Neuronal stem cell (in vitro differentiated cells): Measurements from ENCODE around the gene CFHR2.
"Not testable (repeated sequence)": the region's sequence is repeated elsewhere in the genome, so short reads cannot be mapped to it uniquely, and the experiment has no call there.

Experiments used
- DNase-seq: peaks from one replicate; pipeline ENCODE4 v3.0.0-alpha.2; 2013; ENCODE audit warnings: low spot score
- H2AFZ ChIP-seq: one replicate; pipeline ENCODE4 v1.6.1; 2013; ENCODE audit warnings: mild to moderate bottlenecking, low read length, inconsistent platforms
- H2AK5ac ChIP-seq: 2 replicates; pipeline ENCODE4 v1.6.1; 2013; ENCODE audit warnings: low read depth, mild to moderate bottlenecking, inconsistent platforms, low read length, moderate library complexity, mixed read lengths
- H2BK120ac ChIP-seq: 2 replicates; pipeline ENCODE4 v1.6.1; 2013; ENCODE audit warnings: low read depth, mild to moderate bottlenecking, inconsistent platforms, low read length, moderate library complexity, mixed read lengths
- H2BK12ac ChIP-seq: one replicate; pipeline ENCODE4 v1.6.1; 2013; ENCODE audit warnings: low read length, inconsistent platforms
- H2BK15ac ChIP-seq: 2 replicates; pipeline ENCODE4 v1.6.1; 2013; ENCODE audit warnings: mild to moderate bottlenecking, low read length, inconsistent platforms, mixed read lengths
- H2BK5ac ChIP-seq: one replicate; pipeline ENCODE4 v1.6.1; 2013; ENCODE audit warnings: inconsistent platforms, mild to moderate bottlenecking, low read length, moderate library complexity
- H3K14ac ChIP-seq: one replicate; pipeline ENCODE4 v1.6.1; 2013; ENCODE audit warnings: low read length, inconsistent platforms
- H3K18ac ChIP-seq: 2 replicates; pipeline ENCODE4 v1.6.1; 2013; ENCODE audit warnings: low read length, inconsistent platforms
- H3K23ac ChIP-seq: 2 replicates; pipeline ENCODE4 v1.6.1; 2013; ENCODE audit warnings: low read depth, mild to moderate bottlenecking, mixed read lengths, low read length, inconsistent platforms; ENCODE audit not compliant: poor library complexity
- H3K27ac ChIP-seq: replicated peaks from 3 replicates; pipeline ENCODE4 v1.5.1; 2013; ENCODE audit warnings: low read length, inconsistent platforms
- H3K27me3 ChIP-seq, 3 experiments: 2 replicates each; pipeline ENCODE4 v1.6.1; 2013; ENCODE audit warnings: low read length in 3 of 3, mild to moderate bottlenecking in 2 of 3, inconsistent platforms in 1 of 3, low read depth in 1 of 3, mixed read lengths in 1 of 3, moderate library complexity in 1 of 3; ENCODE audit not compliant: control insufficient read depth in 3 of 3, insufficient read depth in 3 of 3
- H3K36me3 ChIP-seq, 2 donors: replicated peaks in 1 of 2; 2 replicates each; pipeline ENCODE4 v1.6.1; 2013; ENCODE audit warnings: low read length in 2 of 2; ENCODE audit not compliant: control insufficient read depth in 2 of 2, insufficient read depth in 2 of 2
- H3K4ac ChIP-seq: 2 replicates; pipeline ENCODE4 v1.6.1; 2013; ENCODE audit warnings: inconsistent platforms, mild to moderate bottlenecking, low read length, moderate library complexity
- H3K4me1 ChIP-seq, 2 donors: 1 replicate in 1 of 2; 2 replicates in 1 of 2; pipeline ENCODE4 v1.6.1; 2013; ENCODE audit warnings: low read length in 2 of 2, low read depth in 1 of 2; ENCODE audit not compliant: control insufficient read depth in 2 of 2, insufficient read depth in 1 of 2
- H3K4me2 ChIP-seq: one replicate; pipeline ENCODE4 v1.6.1; 2013; ENCODE audit warnings: mild to moderate bottlenecking, low read length, inconsistent platforms; ENCODE audit not compliant: insufficient read depth, poor library complexity, severe bottlenecking
- H3K4me3 ChIP-seq, 2 donors: 2 replicates each; pipeline ENCODE4 v1.5.1; 2013; ENCODE audit warnings: low read length in 2 of 2, mild to moderate bottlenecking in 2 of 2, inconsistent platforms in 1 of 2, moderate library complexity in 1 of 2
- H3K79me1 ChIP-seq: one replicate; pipeline ENCODE4 v1.6.1; 2013; ENCODE audit warnings: low read depth, mild to moderate bottlenecking, inconsistent platforms, low read length, moderate library complexity
- H3K9ac ChIP-seq: one replicate; pipeline ENCODE4 v1.6.1; 2013; ENCODE audit warnings: mild to moderate bottlenecking, low read depth, low read length, inconsistent platforms; ENCODE audit not compliant: poor library complexity
- H3K9me3 ChIP-seq, 2 donors: replicated peaks in 1 of 2; 2 replicates each; pipeline versions ENCODE3 to v1.6.1; 2013; ENCODE audit warnings: low read length in 2 of 2, mild to moderate bottlenecking in 2 of 2, inconsistent platforms in 1 of 2, low read depth in 1 of 2, mixed read lengths in 1 of 2, moderate library complexity in 1 of 2; ENCODE audit not compliant: control insufficient read depth in 2 of 2, insufficient read depth in 1 of 2
- H4K8ac ChIP-seq: one replicate; pipeline ENCODE4 v1.6.1; 2013; ENCODE audit warnings: low read depth, mild to moderate bottlenecking, inconsistent platforms, low read length, moderate library complexity
- H4K91ac ChIP-seq: one replicate; pipeline ENCODE4 v1.6.1; 2013; ENCODE audit warnings: low read length, low read depth, mild to moderate bottlenecking, inconsistent platforms; ENCODE audit not compliant: poor library complexity
- WGBS, 2 donors: extraction: QIAGEN DNeasy Blood & Tissue Kit; methylation state at CpG; one replicate each; pipeline ENCODE4 v1.1.7; 2013; ENCODE audit warnings: missing lambda C conversion rate in 2 of 2, mixed read lengths in 1 of 2; ENCODE audit not compliant: insufficient read length in 2 of 2, insufficient replicate concordance in 1 of 2; ENCODE audit errors: extremely low coverage in 2 of 2; 5-methylcytosine and 5-hydroxymethylcytosine counted together

Gene CFHR2

DNA sequence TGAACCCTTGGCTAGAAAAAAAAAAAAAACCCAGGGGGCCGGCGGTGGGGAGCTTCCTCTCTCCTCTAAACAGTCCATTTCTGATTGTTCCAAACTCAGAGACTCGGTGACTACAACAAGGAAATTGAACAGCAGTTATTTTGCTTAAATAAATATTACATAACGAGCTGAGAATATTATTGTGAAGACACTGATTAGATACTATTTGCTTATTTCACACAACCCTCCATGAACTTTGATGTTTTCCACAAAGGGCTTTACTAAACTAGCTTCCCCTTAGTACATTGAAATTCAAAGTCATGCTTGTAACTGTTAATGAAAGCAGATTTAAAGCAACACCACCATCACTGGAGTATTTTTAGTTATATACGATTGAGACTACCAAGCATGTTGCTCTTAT is 33.7 kb downstream of the CFHR2 start, which contains the start of gene CFHR5:
Gene CFHR5, plus strand, starts transcription at position 279 of the 400 bp plus-strand sequence. Its CDS starts 109 bp downstream, at position 388.
- WGBS, 2 donors, result no CpG with 5 or more reads among the region's 5 CpGs
- no peak within 1 kb of the TSS for H2BK12ac ChIP-seq
- no peaks in the 10 kb centered on the region for H3K36me3 ChIP-seq
- H3K9me3 ChIP-seq, result no peaks in the 10 kb centered on the region
- no peaks in the 10 kb centered on the region for H3K4me1 ChIP-seq
- no peak within 1 kb of the TSS for H2AK5ac ChIP-seq
- H3K9ac ChIP-seq, result no peak within 1 kb of the TSS
- no peak within 1 kb of the TSS for H2BK120ac ChIP-seq
- DNase-seq, result no peak
- H2AFZ ChIP-seq, result no peak within 1 kb of the TSS
- H3K4me2 ChIP-seq, result no peak within 1 kb of the TSS
- H3K79me1 ChIP-seq, result no peaks in the 10 kb centered on the region
- H2BK15ac ChIP-seq, result no peak within 1 kb of the TSS
- H3K14ac ChIP-seq, result no peak within 1 kb of the TSS
- no peak within 1 kb of the TSS for H2BK5ac ChIP-seq
- H3K27me3 ChIP-seq, result no peaks in the 10 kb centered on the region
- H3K27ac ChIP-seq, result no peak within 1 kb of the TSS
- no peak within 1 kb of the TSS for H3K4ac ChIP-seq
- no peak within 1 kb of the TSS for H3K23ac ChIP-seq
- H4K91ac ChIP-seq, result no peak within 1 kb of the TSS
- no peak within 1 kb of the TSS for H3K18ac ChIP-seq
- no peak within 1 kb of the TSS for H4K8ac ChIP-seq
- no peak within 1 kb of the TSS for H3K4me3 ChIP-seq

DNA sequence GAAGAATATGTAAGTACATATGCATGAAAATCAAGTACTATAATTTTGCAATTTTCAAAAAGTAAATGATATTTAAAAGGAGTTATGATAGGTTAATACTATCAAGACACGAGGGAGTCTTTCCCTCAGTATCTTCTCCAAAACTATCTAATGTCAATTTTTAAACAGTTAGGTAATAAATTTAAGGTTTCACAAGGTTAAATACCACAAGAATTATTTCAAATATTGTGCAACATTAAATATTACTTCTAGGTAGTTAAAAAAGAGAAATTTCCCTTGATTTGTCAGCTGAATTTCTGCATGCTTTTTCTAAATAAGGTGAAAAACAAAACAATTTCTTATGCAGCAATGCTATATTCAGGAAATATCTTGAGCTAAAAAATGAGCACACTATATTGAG is 37.3 kb downstream of the CFHR2 start:
- Histone ChIP-seq H3K79me1 (no peaks in the 10 kb centered on the region), H3K9me3 (no peaks in the 10 kb centered on the region), H3K9ac (no peak overlapping the region), H2BK120ac (no peak overlapping the region), H2BK15ac (no peak overlapping the region), H2AFZ (no peak overlapping the region), H4K91ac (no peak overlapping the region), H2BK5ac (no peak overlapping the region), H3K23ac (no peak overlapping the region), H2BK12ac (no peak overlapping the region), H3K4me3 (no peak overlapping the region), H3K4me1 (no peaks in the 10 kb centered on the region), H3K14ac (no peak overlapping the region), H3K4me2 (no peak overlapping the region), H3K27me3 (no peaks in the 10 kb centered on the region), H4K8ac (no peak overlapping the region), H3K4ac (no peak overlapping the region), H3K27ac (no peak overlapping the region), H3K36me3 (no peaks in the 10 kb centered on the region), H2AK5ac (no peak overlapping the region), H3K18ac (no peak overlapping the region)
- DNase-seq, result no peak
- WGBS, 2 donors, result no CpG with 5 or more reads among the region's 1 CpG

DNA sequence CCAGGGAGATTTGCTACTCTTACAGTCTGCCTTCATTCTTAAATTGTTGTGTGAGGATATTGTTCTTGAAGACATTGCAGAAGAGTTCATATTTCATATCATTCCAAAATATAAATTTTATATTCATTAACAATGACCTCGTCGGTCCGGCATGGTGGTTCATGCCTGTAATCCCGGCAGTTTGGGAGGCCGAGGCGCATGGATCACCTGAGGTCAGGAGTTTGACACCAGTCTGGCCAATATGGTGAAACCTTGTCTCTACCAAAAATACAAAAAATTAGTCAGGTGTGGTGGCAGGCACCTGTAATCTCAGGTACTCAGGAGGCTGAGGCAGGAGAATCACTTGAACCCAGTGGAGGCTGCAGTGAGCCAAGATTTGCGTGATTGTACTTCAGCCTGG is 38.7 kb downstream of the CFHR2 start:
- H3K27ac ChIP-seq, H3K4me3 ChIP-seq, H3K9me3 ChIP-seq, H3K4me2 ChIP-seq, H2BK5ac ChIP-seq, H3K36me3 ChIP-seq, H2AK5ac ChIP-seq, H2BK120ac ChIP-seq, H3K18ac ChIP-seq, H2BK15ac ChIP-seq, DNase-seq, H3K14ac ChIP-seq, H3K4me1 ChIP-seq, H3K79me1 ChIP-seq, H4K8ac ChIP-seq, H3K4ac ChIP-seq, H3K27me3 ChIP-seq, H3K23ac ChIP-seq, H2AFZ ChIP-seq, H2BK12ac ChIP-seq, H4K91ac ChIP-seq, H3K9ac ChIP-seq: not testable (repeated sequence)
- WGBS, 2 donors, result no CpG with 5 or more reads among the region's 7 CpGs

DNA sequence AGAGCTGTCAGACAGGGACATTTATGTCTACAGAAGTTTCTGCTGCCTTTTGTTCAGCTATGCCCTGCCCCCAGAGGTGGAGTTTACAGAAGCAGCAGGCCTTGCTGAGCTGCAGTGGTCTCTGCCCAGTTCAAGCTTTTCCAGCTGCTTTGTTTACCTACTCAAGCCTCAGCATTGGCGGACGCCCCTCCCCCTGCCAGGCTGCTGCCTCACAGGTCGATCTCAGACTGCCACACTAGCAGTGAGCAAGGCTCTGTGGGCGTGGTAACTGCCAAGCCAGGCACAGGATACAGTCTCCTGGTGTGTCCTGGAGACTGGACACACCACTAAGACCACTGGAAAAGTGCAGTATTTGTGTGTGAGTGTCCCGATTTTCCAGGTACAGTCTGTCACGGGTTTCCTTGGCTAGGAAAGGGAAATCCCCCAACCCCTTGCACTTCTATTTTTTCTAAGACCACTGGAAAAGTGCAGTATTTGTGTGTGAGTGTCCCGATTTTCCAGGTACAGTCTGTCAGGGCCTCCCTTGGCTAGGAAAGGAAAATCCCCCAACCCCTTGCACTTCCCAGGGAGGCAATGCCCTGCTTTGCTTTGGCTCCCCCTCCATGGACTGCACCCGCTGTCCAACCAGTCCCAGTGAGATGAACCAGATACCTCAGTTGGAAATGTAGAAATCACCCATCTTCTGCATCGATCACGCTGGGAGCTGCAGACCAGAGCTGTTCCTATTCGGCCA is 48.5 kb downstream of the CFHR2 start:
- not testable (repeated sequence) for H3K23ac ChIP-seq, H3K4ac ChIP-seq, H2AK5ac ChIP-seq, H2BK15ac ChIP-seq, H3K79me1 ChIP-seq, H3K27me3 ChIP-seq, H4K8ac ChIP-seq, H3K27ac ChIP-seq, H3K36me3 ChIP-seq, H3K14ac ChIP-seq, H2BK5ac ChIP-seq, H2BK12ac ChIP-seq, H3K4me1 ChIP-seq, H4K91ac ChIP-seq, H3K9me3 ChIP-seq, H3K4me2 ChIP-seq, H2BK120ac ChIP-seq
- WGBS, 2 donors, result no CpG with 5 or more reads among the region's 11 CpGs
- Histone ChIP-seq H3K4me3 (peak overlapping the region in 1 of 2 donors; percentile 15), H2AFZ (peak overlapping the region; percentile 82), H3K9ac (peak overlapping the region; percentile 12), H3K18ac (peak overlapping the region; percentile 38)
- peak; percentile 44 for DNase-seq
